GM23248 (cell line): ENCODE measurements around the gene MTRF1L.

Experiments used
- EZH2 ChIP-seq: fragments of 200-600 bp; sonication (generic); IDR thresholded peaks from 2 replicates; pipeline ENCODE4 v1.6.1; 2018; ENCODE audit warnings: antibody characterized with exemption, mild to moderate bottlenecking; ENCODE audit not compliant: insufficient read depth, poor library complexity, severe bottlenecking
- EZH2phosphoT487 ChIP-seq: fragments of 200-600 bp; sonication (generic); IDR thresholded peaks from 2 replicates; pipeline ENCODE4 v1.6.1; 2018; ENCODE audit warnings: antibody characterized with exemption, moderate library complexity, mild to moderate bottlenecking, low read depth; ENCODE audit not compliant: insufficient read depth

- TF ChIP-seq EZH2 (no peak), EZH2phosphoT487 (no peak)
Measured at GRCh38 chr6:152984513-152984872, 18.0 kb downstream of the MTRF1L start.
